Heart right ventricle (tissue), 16 donors: ENCODE data around the gene SMYD3. TPM values are rescaled to one million over a fixed set of nuclear protein-coding genes. Genes with fewer than 3 reads are reported as not detected.

Experiments used
- ATAC-seq, 8 donors: fragments of 200-7000 bp; cut with Tn5 transposase; one replicate each; pipeline ENCODE4 v1.9.1; 2020; ENCODE audit warnings: mild to moderate bottlenecking in 8 of 8, moderate library complexity in 8 of 8, moderate number of reproducible peaks in 1 of 8
- DNase-seq, 2 donors: peaks; one replicate each; pipeline ENCODE4 v3.0.0-alpha.2; 2020
- H3K27ac ChIP-seq, 10 donors: fragments of 200-600 bp; sonication (generic) in 2 of 10; one replicate each; pipeline versions ENCODE4 v1.5.0 to v1.8.0; 2020 to 2022; ENCODE audit warnings: mild to moderate bottlenecking in 3 of 10
- H3K27me3 ChIP-seq, 7 donors: fragments of 200-600 bp; one replicate each; pipeline ENCODE4 v1.8.0; 2021 to 2022; ENCODE audit warnings: mild to moderate bottlenecking in 2 of 7
- H3K36me3 ChIP-seq, 9 donors: fragments of 200-600 bp; sonication (generic) in 1 of 9; one replicate each; pipeline versions ENCODE4 v1.5.0 to v1.8.0; 2020 to 2022; ENCODE audit warnings: mild to moderate bottlenecking in 2 of 9
- H3K4me1 ChIP-seq, 9 donors: fragments of 200-600 bp; sonication (generic) in 1 of 9; one replicate each; pipeline versions ENCODE4 v1.5.0 to v1.8.0; 2020 to 2022; ENCODE audit warnings: mild to moderate bottlenecking in 4 of 9
- H3K4me3 ChIP-seq, 10 donors: fragments of 200-600 bp; sonication (generic) in 2 of 10; one replicate each; pipeline versions ENCODE4 v1.5.0 to v1.8.0; 2020 to 2022; ENCODE audit warnings: mild to moderate bottlenecking in 7 of 10, moderate library complexity in 2 of 10
- H3K9me3 ChIP-seq, 11 donors: fragments of 200-600 bp in 10 of 11; sonication (generic) in 2 of 11; one replicate each; pipeline versions ENCODE4 v1.5.0 to v1.8.0; 2013 to 2022; ENCODE audit warnings: mild to moderate bottlenecking in 2 of 11, control low read depth in 1 of 11, moderate library complexity in 1 of 11
- WGBS, 2 donors: extraction: QIAGEN DNeasy Blood & Tissue Kit; methylation state at CpG; one replicate each; pipeline ENCODE4 v1.1.7; 2013; ENCODE audit warnings: inconsistent platforms in 1 of 2; 5-methylcytosine and 5-hydroxymethylcytosine counted together
- intact Hi-C, 10 donors: fragments of 100-400 bp; cut with DNase I; formaldehyde crosslinking; loops; one replicate each; pipeline versions ENCODE4 v1.11.1 to v1.14.2; 2022
- polyA plus RNA-seq, 2 donors: library from polyadenylated mRNA; stranded (reverse); fragments of 200-250 nt; gene quantifications; one replicate each; pipeline ENCODE4 v1.2.3, GENCODE V29; 2013
- total RNA-seq, 10 donors: library from RNA; stranded (reverse); fragmentation: NEBNext Ultra II Directional in 3 of 10; extraction: Animal tissue kit (Norgen Biotek cat#: 25700) in 3 of 10; gene quantifications; one replicate each; pipeline versions ENCODE4 v1.2.1 to v1.2.4, GENCODE V29; 2021 to 2023
- TF ChIP-seq, protein P1 (sequence below), 9 donors: fragments of 200-600 bp; sonication (generic) in 2 of 9; IDR thresholded peaks; one replicate each; pipeline versions ENCODE4 v1.5.0 to v1.8.0; 2021 to 2022; ENCODE audit warnings: antibody characterized with exemption in 9 of 9, mild to moderate bottlenecking in 5 of 9, moderate library complexity in 1 of 9
- donor health status: Arrhythmogenic right ventricular cardiomyopathy.
- donor health status: ischemic (EF 13 %, LVEDD 7.1; RV severe dilation, severe dysfunction).
- donor health status: healthy with polysubstance abuse.
- donor health status: DM: no; HTN: yes; CAD: no.
- donor health status: DM: no; HTN: no; CAD: no.
- donor health status: ischemic (EF 25% LVEDD 6.9; RV normal size, moderate dysfunction).
- donor health status: ischemic (EF 25% LVEDD 5.7; RV mildly dilated, moderate dysfunction).
- donor health status: healthy.
- donor health status: DM: yes; HTN: yes; CAD: no.
- donor health status: Ischemic cardiomyopathy.
- donor health status: ischemic (EF 35%, LVEDD 5.7; RV mildly dilated, moderate dysfunction).
- donor health status: nonischemic (EF 11% LVEDD 7.7; RV severe dilation, severe dysfunction).
- donor health status: DM: yes; HTN: yes; CAD: no.
- donor health status: PGD.
- donor health status: ischemic (EF 29% LVEDD 5.4; RV normal size, mild dysfunction).
- donor health status: nonischemic (EF 23%, LVEDD 6.1; RV moderate dilation, normal function).

The SMYD3 gene
- total and polyA plus RNA-seq, 12 donors: 5.9 to 13.9 (median 8.1) TPM

DNA sequence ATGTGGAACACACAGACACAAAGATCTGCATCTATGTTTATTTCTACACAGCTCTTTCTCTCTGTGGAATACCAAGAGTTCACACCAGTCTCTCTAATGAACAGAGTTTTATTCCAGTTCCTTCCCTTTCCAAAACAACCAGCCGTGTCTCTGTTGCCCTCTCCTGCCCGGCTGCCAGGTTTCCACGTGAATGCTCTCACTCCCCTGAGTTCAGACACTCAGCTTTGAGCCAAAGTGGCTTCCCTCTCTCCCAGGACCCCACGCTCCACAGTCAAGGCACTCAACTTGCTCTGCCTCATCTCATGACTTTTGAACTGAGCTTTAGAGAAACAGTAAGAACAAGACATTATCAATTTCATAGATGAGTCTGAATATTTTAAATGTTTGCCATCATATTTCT, 488.9 kb downstream of the SMYD3 start:
- 81 to 86% methylated on average over 4 of the region's 4 CpGs for WGBS, 2 donors
- Histone ChIP-seq H3K36me3 (no peaks in the 10 kb centered on the region), H3K9me3 (no peaks in the 10 kb centered on the region), H3K4me3 (no peak overlapping the region), H3K4me1 (peaks cover 0 to 19% (median 0%) of the 10 kb centered on the region in 9 donors), H3K27me3 (no peaks in the 10 kb centered on the region), H3K27ac (no peak overlapping the region)
- intact Hi-C loops: loop anchor here in 6 of 10 donors (5.0 to 10.0 kb wide), 4 partner anchors 94 to 477 kb away; no protein-coding TSS in a partner anchor
- TF ChIP-seq, protein P1, sequence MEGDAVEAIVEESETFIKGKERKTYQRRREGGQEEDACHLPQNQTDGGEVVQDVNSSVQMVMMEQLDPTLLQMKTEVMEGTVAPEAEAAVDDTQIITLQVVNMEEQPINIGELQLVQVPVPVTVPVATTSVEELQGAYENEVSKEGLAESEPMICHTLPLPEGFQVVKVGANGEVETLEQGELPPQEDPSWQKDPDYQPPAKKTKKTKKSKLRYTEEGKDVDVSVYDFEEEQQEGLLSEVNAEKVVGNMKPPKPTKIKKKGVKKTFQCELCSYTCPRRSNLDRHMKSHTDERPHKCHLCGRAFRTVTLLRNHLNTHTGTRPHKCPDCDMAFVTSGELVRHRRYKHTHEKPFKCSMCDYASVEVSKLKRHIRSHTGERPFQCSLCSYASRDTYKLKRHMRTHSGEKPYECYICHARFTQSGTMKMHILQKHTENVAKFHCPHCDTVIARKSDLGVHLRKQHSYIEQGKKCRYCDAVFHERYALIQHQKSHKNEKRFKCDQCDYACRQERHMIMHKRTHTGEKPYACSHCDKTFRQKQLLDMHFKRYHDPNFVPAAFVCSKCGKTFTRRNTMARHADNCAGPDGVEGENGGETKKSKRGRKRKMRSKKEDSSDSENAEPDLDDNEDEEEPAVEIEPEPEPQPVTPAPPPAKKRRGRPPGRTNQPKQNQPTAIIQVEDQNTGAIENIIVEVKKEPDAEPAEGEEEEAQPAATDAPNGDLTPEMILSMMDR (IDR thresholded peaks at IDR 0.05): no peak
- ATAC-seq (no peak), DNase-seq (no peak)

DNA sequence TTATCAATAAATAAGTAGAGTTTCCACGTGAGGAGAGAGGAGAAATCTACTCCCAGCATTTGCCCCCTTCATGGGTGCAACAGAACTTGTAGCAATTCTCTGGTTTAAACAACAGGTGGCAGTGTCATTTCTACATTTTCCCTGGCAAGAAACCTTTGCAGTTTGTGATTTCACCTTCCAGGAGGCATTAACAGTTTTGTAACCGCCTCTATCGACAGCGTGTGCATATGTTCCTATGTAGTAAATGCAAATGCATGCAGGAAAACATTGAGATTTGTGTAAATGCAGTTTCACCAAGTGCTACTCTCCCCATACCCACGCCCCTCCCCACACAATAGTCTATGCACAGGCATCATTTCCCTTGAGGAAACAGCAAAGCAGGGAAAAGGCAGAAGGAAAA, 494.7 kb downstream of the SMYD3 start:
- H3K9me3 ChIP-seq: no peaks in the 10 kb centered on the region
- DNase-seq (no peak), ATAC-seq (no peak)
- 16 to 21% methylated on average over 5 of the region's 5 CpGs for WGBS, 2 donors
- no peak overlapping the region for H3K4me3 ChIP-seq
- H3K36me3 ChIP-seq: no peaks in the 10 kb centered on the region
- H3K27ac ChIP-seq: no peak overlapping the region
- H3K27me3 ChIP-seq: no peaks in the 10 kb centered on the region
- intact Hi-C loops: loop anchor here (1.0 to 10.0 kb wide), 10 partner anchors 100 to 482 kb away; no protein-coding TSS in a partner anchor
- H3K4me1 ChIP-seq: no peaks in the 10 kb centered on the region
- TF ChIP-seq, protein P1 (IDR thresholded peaks at IDR 0.05): peak; percentile 26 to 74 (median 63)

DNA sequence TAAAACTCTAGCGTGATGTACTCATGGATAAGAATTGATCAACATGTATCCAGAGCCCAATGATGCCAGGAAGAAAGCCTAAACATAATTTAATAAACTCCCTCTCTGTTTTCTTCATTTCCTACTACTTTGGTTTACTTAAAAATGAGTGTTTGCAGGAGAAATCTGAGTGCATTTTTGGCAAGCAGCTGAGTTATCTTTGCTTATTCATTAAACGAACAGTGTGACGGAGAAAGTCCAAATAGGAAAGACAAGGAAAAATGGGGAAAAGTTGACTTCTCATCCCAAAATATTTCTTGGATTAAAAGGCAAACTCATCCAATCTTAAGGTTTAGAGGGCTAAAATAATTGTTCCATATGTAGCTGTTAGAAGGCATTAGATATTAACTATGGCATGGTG, 496.7 kb downstream of the SMYD3 start:
- H3K4me1 ChIP-seq: peaks cover 0 to 3% (median 0%) of the 10 kb centered on the region in 9 donors
- H3K9me3 ChIP-seq: no peaks in the 10 kb centered on the region
- 96% methylated on average over 3 of the region's 3 CpGs for WGBS, 2 donors
- DNase-seq (no peak), ATAC-seq (no peak)
- intact Hi-C loops: loop anchor here in 9 of 10 donors (2.0 to 10.0 kb wide), 7 partner anchors 102 to 484 kb away; no protein-coding TSS in a partner anchor
- TF ChIP-seq, protein P1 (IDR thresholded peaks at IDR 0.05): no peak
- no peaks in the 10 kb centered on the region for H3K36me3 ChIP-seq
- no peaks in the 10 kb centered on the region for H3K27me3 ChIP-seq
- H3K4me3 ChIP-seq: no peak overlapping the region
- no peak overlapping the region for H3K27ac ChIP-seq

DNA sequence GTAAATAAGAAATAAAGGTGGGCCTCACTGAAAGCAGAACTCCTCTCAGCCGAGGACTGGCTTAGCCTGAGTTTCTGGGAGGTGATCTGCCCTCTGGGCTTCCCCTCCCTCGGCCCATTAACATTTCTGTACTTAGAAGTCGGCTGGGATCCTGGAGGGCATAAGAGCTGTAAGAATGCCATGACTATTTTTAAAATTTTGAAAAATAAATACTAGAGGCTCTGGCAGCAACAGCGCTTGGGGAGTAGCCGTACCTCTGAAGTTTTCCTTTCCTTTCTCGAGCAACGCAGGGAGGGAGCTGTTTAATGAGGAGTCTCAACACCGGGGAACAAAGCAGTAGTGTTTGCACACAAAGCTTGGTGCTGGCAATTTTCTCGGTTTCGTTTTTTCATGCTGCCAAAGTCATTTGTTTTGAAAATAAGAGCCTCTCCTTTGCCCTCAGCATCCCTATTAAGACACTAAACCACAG, 498.7 kb downstream of the SMYD3 start:
- 79 to 80% methylated on average over 10 of the region's 10 CpGs for WGBS, 2 donors
- no peaks in the 10 kb centered on the region for H3K9me3 ChIP-seq
- intact Hi-C loops: loop anchor here in 3 of 10 donors (5.0 to 10.0 kb wide), 4 partner anchors 109 to 684 kb away; no protein-coding TSS in a partner anchor
- no peaks in the 10 kb centered on the region for H3K36me3 ChIP-seq
- DNase-seq: no peak
- H3K27ac ChIP-seq: no peak overlapping the region
- TF ChIP-seq, protein P1 (IDR thresholded peaks at IDR 0.05): no peak
- H3K27me3 ChIP-seq: no peaks in the 10 kb centered on the region
- no peak for ATAC-seq
- H3K4me1 ChIP-seq: peaks cover 0 to 7% (median 4%) of the 10 kb centered on the region in 9 donors
- H3K4me3 ChIP-seq: no peak overlapping the region
